ENCODE measurements around the gene PEF1. TPM values are rescaled to one million over a fixed set of nuclear protein-coding genes. Genes with fewer than 3 reads are reported as not detected.

PEF1 gene
- total and polyA plus RNA-seq, 8 donors: 14.5 to 47.3 (median 20.2) TPM

- ATAC-seq (no peak), DNase-seq (no peak), FAIRE-seq (no peak)
- no peak for TF ChIP-seq CTCF (IDR thresholded peaks at IDR 0.05)
- Histone ChIP-seq H3K36me3 (no peaks in the 10 kb centered on the region), H3K4me3 (no peak overlapping the region), H3K4me1 (no peaks in the 10 kb centered on the region), H3K27ac (no peak overlapping the region), H3K27me3 (no peaks in the 10 kb centered on the region), H3K9me3 (no peaks in the 10 kb centered on the region)
- WGBS, 2 donors: 78 to 89% methylated on average over 12 of the region's 12 CpGs
- intact Hi-C loops (cut with DNase I): no loop called here
Measured at GRCh38 chr1:31657972-31658510, 13.4 kb upstream of the PEF1 start.

- no peak for DNase-seq
- no peak for TF ChIP-seq CTCF (IDR thresholded peaks at IDR 0.05)
- intact Hi-C loops (cut with DNase I): no loop called here
Measured at GRCh38 chr1:31657020-31657804, 12.5 kb upstream of the PEF1 start.

GRCh38 chr1:31655756-31656155 lies 11.1 kb upstream of the PEF1 start:
- H3K27ac ChIP-seq: no peak overlapping the region
- intact Hi-C loops (cut with DNase I): no loop called here
- peaks cover 0 to 5% (median 0%) of the 10 kb centered on the region in 3 donors for H3K4me1 ChIP-seq
- 74 to 80% methylated on average over 4 of the region's 4 CpGs for WGBS, 2 donors
- DNase-seq (no peak), FAIRE-seq (no peak), ATAC-seq (no peak)
- H3K4me3 ChIP-seq: no peak overlapping the region
- no peaks in the 10 kb centered on the region for H3K9me3 ChIP-seq
- H3K36me3 ChIP-seq: no peaks in the 10 kb centered on the region
- H3K27me3 ChIP-seq: no peaks in the 10 kb centered on the region
- no peak for TF ChIP-seq CTCF (IDR thresholded peaks at IDR 0.05)

More at GRCh38 chr1:31657020-31657804, 12.5 kb upstream of the PEF1 start:
- Histone ChIP-seq H3K4me1 (no peaks in the 10 kb centered on the region), H3K4me3 (no peak overlapping the region), H3K27ac (no peak overlapping the region), H3K27me3 (no peaks in the 10 kb centered on the region), H3K9me3 (no peaks in the 10 kb centered on the region), H3K36me3 (no peaks in the 10 kb centered on the region)
- WGBS, 2 donors: 65 to 70% methylated on average over 14 of the region's 14 CpGs
- FAIRE-seq: no peak
- ATAC-seq: no peak

- DNase-seq: no peak
- intact Hi-C loops (cut with DNase I): no loop called here
- TF ChIP-seq CTCF (IDR thresholded peaks at IDR 0.05): no peak
- Histone ChIP-seq H3K9me3 (no peaks in the 10 kb centered on the region), H3K36me3 (no peaks in the 10 kb centered on the region), H3K27me3 (no peaks in the 10 kb centered on the region), H3K4me3 (no peak overlapping the region), H3K4me1 (peaks cover 0 to 5% (median 0%) of the 10 kb centered on the region in 3 donors), H3K27ac (no peak overlapping the region)
- no peak for ATAC-seq
- no peak for FAIRE-seq
- 66 to 79% methylated on average over 6 of the region's 6 CpGs for WGBS, 2 donors
Measured at GRCh38 chr1:31655104-31655503, 10.4 kb upstream of the PEF1 start.

GRCh38 chr1:31654474-31654776 lies 9.7 kb upstream of the PEF1 start:
- H3K9me3 ChIP-seq: no peaks in the 10 kb centered on the region
- H3K4me1 ChIP-seq: peaks cover 0 to 5% (median 0%) of the 10 kb centered on the region in 3 donors
- no peak for TF ChIP-seq CTCF (IDR thresholded peaks at IDR 0.05)
- H3K27me3 ChIP-seq: no peaks in the 10 kb centered on the region
- H3K4me3 ChIP-seq: no peak overlapping the region
- no peaks in the 10 kb centered on the region for H3K36me3 ChIP-seq
- H3K27ac ChIP-seq: no peak overlapping the region
- DNase-seq (no peak), FAIRE-seq (no peak), ATAC-seq (no peak)
- 80 to 83% methylated on average over 5 of the region's 5 CpGs for WGBS, 2 donors
- intact Hi-C loops (cut with DNase I): no loop called here

All from pancreas (tissue), 10 donors.